Activated T-cell treated with anti-CD3 and anti-CD28 coated beads for 4 hours (primary cell): ENCODE data around the gene ATP10B.

Source experiments
- DNase-seq: peaks from one replicate; pipeline ENCODE4 v3.0.0-alpha.2; 2020

ATP10B gene

DNA sequence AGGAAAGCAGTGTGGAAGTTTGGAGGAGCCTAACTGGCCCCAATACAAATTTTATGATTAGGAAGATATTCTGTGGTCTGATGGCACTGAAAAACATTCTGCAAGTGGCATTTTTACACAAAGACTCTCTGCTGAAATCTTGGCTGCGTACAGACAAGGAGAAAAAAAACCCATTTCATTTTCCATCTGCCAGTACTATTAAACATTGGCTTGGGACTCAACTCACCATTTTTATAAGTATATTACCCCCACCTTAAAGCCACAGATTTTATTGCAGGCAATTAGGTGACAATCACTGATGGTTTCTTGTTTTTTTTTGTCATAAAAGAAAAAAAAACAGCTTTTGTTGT, 223.4 kb downstream of the ATP10B start:
- DNase-seq: no peak

DNA sequence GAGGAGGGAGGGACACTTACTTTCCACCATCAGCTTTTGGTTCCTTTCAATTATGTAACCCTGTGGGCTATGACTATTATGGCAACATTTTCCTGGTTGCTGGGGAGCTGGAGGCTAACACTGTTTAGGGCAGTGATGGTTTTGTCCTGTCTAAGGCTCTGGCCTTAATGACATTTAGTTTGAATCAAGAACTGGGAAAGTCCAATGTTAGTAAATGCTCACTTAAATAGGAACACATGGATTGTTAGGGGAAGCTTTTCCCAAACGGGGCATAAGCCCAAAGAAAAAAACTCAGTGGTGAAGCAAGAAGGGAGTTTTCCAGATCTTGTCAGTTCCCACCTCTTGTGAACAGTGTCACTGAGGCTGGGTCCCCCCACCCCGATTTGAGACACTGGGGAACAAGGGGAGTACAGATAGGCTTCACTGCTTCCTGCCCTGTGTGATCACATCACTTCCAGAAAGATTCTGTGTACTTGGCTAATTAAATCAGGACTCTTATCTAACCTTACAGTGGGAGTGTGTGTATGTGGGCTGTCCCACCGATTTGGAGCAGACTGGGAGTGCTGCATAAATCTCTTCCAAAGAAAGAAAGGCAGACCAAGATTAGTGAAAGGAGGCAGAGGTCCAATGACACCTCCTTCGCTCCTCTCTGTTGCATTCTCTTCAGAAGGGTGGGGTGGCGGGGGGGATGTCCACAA, 223.9 kb downstream of the ATP10B start:
- DNase-seq: no peak

DNA sequence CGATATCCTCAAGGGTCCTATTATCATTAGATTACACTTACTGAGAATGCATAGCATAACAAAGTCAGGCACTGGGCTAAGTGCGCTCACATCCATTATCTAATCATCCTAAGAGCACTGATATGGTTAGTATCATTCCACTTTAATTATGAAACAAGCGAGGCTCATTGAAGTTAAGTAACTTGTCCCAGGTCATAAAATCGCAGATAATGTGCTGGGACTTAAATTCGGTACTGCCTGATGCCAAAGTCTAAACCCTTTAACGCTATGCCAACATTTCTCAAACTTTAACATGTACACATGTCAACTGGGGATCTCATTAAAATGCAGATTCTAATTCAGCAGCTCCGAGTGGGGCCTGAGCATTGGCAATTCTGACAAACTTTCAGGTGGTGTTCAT, 225.7 kb downstream of the ATP10B start:
- DNase-seq: no peak

GRCh38 chr5:160621526-160621925, 230.5 kb downstream of the ATP10B start:
- no peak for DNase-seq

GRCh38 chr5:160620401-160620800, 231.6 kb downstream of the ATP10B start:
- no peak for DNase-seq

- no peak for DNase-seq
Measured at GRCh38 chr5:160619381-160619780, 232.6 kb downstream of the ATP10B start.

DNA sequence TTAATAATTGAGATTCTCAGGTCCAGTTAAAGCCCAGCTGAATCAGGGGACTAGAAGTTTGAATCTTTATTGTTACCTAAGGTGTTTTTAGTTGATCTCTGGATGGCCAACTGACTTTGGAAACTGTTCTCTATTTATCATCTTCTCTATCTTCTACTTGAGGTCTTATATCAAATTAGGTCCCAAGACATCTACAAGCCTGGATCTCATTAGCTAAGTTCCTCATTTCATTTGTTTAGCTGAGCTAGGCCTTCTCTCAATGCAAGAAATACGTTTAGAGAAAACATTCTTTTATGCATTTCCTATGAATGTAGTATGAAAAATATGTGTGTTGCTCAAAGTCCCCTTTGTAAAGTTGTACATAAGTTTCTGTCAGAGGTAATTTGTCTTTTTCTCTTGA, 233.7 kb downstream of the ATP10B start:
- DNase-seq: no peak

DNA sequence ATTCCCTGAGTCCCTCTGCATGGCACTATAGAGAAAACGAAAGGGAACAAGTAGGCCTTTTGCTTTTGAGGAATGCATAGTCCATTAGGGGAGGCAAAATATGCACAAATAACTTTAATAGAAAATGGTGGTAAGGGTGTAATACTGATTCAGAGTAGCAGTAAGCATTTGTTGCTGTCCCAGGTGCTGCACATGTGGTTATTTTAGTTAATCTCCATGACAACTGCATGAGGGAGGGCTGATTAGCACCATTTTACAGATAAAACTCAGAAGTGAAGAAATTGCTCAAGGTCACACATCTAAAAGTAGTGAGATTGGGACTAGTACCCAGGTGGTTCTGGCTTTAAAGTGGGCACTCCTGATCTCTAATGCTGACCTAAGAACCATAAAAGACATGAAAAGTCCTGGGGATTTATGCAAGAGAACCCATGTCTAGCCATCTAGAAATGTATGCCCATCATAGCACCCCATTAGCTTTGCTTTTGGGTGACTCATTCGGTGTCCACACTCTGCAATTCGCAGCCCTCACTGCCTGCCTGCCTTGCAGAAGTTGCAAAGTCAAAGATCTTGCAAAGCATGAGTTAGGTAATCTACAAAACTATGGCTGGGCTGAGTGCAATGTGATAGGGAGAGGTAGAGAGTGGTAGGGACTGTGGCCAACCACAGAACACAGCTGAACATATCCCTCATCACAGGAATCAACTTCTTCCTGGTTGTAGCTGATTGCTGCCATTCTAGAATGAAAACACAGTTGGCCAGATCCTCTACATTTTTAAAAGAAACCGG, 235.1 kb downstream of the ATP10B start:
- no peak for DNase-seq

DNA sequence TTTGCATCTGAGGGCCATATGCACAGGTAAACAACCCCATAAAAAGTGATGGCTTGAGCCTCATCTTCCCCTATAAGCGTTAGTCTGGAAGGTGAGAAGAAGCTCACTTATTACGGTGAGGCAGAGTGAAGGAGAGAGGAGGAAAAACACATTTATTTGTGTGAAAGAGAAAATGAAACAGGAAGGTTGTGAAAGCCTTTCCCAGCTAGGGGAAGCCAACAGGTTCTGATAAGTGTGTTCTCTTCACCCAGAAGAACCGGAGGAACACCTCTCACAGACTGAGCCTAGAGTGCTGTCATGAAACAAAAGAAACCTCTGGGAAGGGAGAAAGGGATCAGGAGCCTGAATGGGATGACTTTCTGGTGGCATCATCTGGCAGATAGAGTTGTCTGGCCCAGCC, 237.9 kb downstream of the ATP10B start:
- DNase-seq: no peak

- no peak for DNase-seq
Measured at GRCh38 chr5:160605266-160605665, 246.7 kb downstream of the ATP10B start.

- DNase-seq: no peak
Measured at GRCh38 chr5:160604484-160604883, 247.5 kb downstream of the ATP10B start.

- no peak for DNase-seq
Measured at GRCh38 chr5:160602744-160603143, 249.3 kb downstream of the ATP10B start.

DNA sequence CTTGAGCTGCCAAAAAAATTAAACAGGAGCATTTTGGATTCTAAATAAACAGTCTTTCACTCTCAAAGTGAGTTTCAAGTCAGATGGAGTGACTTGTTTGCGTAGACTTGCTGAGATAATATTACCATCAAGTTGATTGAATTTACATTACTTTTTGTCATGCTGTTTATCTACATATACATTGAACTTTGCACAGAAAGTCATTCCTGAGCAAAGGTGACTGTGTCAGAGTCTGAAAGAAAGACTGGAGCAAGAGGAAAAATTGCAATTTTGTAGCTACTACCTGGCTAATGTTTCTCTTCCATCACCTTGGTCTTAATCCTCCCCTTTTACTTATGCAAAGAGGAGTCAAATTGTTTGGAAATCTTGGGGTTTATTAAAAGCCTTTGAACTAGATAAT, 251.0 kb downstream of the ATP10B start:
- DNase-seq: no peak

GRCh38 chr5:160573318-160573717, 278.7 kb downstream of the ATP10B start:
- no peak for DNase-seq

DNA sequence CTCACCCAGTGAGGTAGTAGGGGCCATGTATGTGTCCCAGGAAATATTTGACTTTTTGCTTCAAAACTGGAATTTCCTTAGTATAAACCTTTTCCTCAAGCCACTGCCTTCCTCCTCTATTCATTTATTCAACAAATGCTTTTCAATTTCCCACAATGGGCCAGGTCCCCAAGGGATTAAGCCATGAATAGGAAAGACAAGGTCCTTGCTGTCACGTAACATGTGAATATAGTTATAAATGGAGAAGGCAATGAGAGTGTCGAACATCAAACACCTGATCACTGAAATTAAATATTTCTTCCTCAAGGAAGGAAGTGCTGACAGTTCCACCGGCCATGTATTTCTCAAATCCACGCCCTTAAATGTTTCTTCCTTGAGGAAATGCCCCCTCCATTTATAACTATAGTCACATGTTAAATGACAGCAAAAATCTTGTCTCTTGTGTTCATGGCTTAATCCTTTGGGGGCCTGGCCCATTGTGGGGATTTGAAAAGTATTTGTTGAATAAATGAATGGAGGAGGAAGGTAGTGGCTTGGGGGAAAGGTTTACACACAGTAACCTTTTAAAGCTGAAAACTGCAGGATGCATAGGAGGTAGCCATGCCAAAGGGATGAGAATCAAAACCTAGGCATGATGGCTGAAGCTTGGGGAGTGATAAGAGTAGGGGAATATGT, 284.8 kb downstream of the ATP10B start:
- DNase-seq: no peak

DNA sequence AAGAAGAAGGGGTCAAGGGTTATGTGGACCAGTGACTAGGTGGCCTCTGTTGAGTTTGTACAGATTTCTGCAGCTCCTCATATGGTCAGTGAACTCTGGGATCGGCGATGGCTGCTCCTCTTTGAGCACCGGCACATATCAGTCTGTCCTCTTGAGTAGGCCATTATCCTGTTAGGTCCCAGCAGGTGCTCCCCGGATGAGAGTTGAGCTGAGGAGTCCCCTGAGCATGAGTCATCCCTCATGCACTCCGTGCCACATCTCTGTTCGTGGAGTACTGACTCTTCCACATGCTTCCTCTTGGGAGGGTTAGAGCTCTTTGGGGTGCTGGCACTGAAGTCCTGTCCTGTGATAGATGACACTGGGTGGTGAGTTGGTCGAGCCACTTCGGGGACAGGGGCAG, 286.6 kb downstream of the ATP10B start:
- DNase-seq: no peak

- no peak for DNase-seq
Measured at GRCh38 chr5:160556846-160557245, 295.2 kb downstream of the ATP10B start.

- DNase-seq: no peak
Measured at GRCh38 chr5:160555971-160556631, 295.9 kb downstream of the ATP10B start.

GRCh38 chr5:160555581-160555970, 296.4 kb downstream of the ATP10B start:
- DNase-seq: no peak

GRCh38 chr5:160550075-160550474, 301.9 kb downstream of the ATP10B start:
- DNase-seq: no peak

- no peak for DNase-seq
Measured at GRCh38 chr5:160548949-160549645, 302.9 kb downstream of the ATP10B start.

DNA sequence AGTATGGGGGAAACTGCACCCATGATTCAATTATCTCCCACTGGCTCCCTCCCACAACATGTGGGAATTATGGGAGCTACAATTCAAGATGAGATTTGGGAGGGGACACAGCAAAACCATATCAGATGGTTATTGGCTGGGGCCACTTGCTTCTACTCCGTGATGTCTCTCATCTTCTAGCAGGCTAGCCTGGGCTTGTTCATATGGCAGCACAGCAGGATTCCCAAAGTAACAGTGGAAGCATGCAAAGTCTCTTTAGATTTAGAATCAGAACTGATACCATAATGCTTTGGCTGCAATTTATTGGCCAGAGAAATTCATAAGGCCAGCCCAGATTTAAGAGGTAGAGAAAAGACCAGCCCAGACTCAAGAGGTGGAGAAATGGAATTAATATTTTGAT, 304.1 kb downstream of the ATP10B start:
- no peak for DNase-seq

- DNase-seq: no peak
Measured at GRCh38 chr5:160547061-160547460, 304.9 kb downstream of the ATP10B start.
